SU-DHL-6 (cell line): Measurements from ENCODE around the gene ACER1.
"Not testable (repeated sequence)": the region's sequence is repeated elsewhere in the genome, so short reads cannot be mapped to it uniquely, and the experiment has no call there.

Experiments used
- H2AFZ ChIP-seq: fragments of 200-600 bp; sonication (generic); 2 replicates; pipeline ENCODE4 v1.6.1; 2014; ENCODE audit warnings: low read depth, mild to moderate bottlenecking, moderate library complexity, mixed read lengths, antibody characterized with exemption, low read length; ENCODE audit not compliant: severe bottlenecking
- H3F3A ChIP-seq: fragments of 200-600 bp; shearing (Covaris generic); 2 replicates; pipeline ENCODE4 v1.6.0; 2016; ENCODE audit warnings: antibody characterized with exemption, mild to moderate bottlenecking; ENCODE audit not compliant: insufficient read depth
- H3K27ac ChIP-seq: fragments of 200-600 bp; sonication (generic); 2 replicates; pipeline ENCODE4 v1.5.1; 2016; ENCODE audit warnings: low read depth, mild to moderate bottlenecking, low read length, moderate library complexity, mixed read lengths
- H3K27me3 ChIP-seq: fragments of 200-600 bp; sonication (generic), shearing (Covaris generic); 2 replicates; pipeline ENCODE4 v1.6.0; 2014; ENCODE audit warnings: mild to moderate bottlenecking, low read length
- H3K36me3 ChIP-seq: fragments of 200-600 bp; sonication (generic); 2 replicates; pipeline ENCODE4 v1.6.1; 2014; ENCODE audit warnings: mild to moderate bottlenecking, low read length, mixed read lengths
- H3K4me2 ChIP-seq: fragments of 300-600, 200-600 bp; shearing (Covaris generic), sonication (generic); 2 replicates; pipeline ENCODE4 v1.6.0; 2014; ENCODE audit warnings: low read length, low read depth, mild to moderate bottlenecking; ENCODE audit not compliant: poor library complexity, severe bottlenecking
- H3K4me3 ChIP-seq: fragments of 200-600 bp; sonication (generic); 2 replicates; pipeline ENCODE4 v1.5.1; 2014; ENCODE audit warnings: antibody characterized with exemption, low read length, mild to moderate bottlenecking, mixed read lengths; ENCODE audit not compliant: insufficient read depth, poor library complexity, severe bottlenecking
- H3K79me2 ChIP-seq: fragments of 200-600 bp; sonication (generic); 2 replicates; pipeline ENCODE4 v1.6.1; 2014; ENCODE audit warnings: mild to moderate bottlenecking, low read length, moderate library complexity; ENCODE audit not compliant: insufficient read depth
- H3K9ac ChIP-seq: fragments of 200-600 bp; sonication (generic); 2 replicates; pipeline ENCODE4 v1.7.0; 2014; ENCODE audit warnings: mild to moderate bottlenecking, low read length
- H3K9me2 ChIP-seq: fragments of 200-600 bp; sonication (generic); replicated peaks from 2 replicates; pipeline ENCODE4 v1.6.1; 2014; ENCODE audit warnings: low read length; ENCODE audit not compliant: insufficient read depth
- H3K9me3 ChIP-seq: fragments of 200-600 bp; sonication (generic); 2 replicates; pipeline ENCODE4 v1.6.1; 2014; ENCODE audit warnings: low read length, mixed read lengths; ENCODE audit not compliant: insufficient read depth
- H4K20me1 ChIP-seq: fragments of 200-600 bp; sonication (generic); 2 replicates; pipeline ENCODE4 v1.6.1; 2014; ENCODE audit warnings: low read depth, mild to moderate bottlenecking, antibody characterized with exemption, low read length, moderate library complexity, mixed read lengths
- CTCF ChIP-seq: fragments of 200-600 bp; sonication (generic); IDR thresholded peaks from one replicate; pipeline ENCODE4 v1.5.1; 2017; ENCODE audit warnings: antibody characterized with exemption, mild to moderate bottlenecking, low read length, moderate library complexity; ENCODE audit not compliant: insufficient read depth, poor library complexity, severe bottlenecking
- EZH2phosphoT487 ChIP-seq: fragments of 200-600 bp; sonication (generic), shearing (Covaris generic); conservative IDR thresholded peaks from 2 replicates; pipeline ENCODE4 v1.6.1; 2018; ENCODE audit warnings: mild to moderate bottlenecking, antibody characterized with exemption, low read length, moderate library complexity, mixed read lengths

The ACER1 gene

GRCh38 chr19:6358003-6358402, 24.6 kb upstream of the ACER1 start:
- H3K79me2 ChIP-seq: peaks cover 10% of the 10 kb centered on the region; the same call in 1 of the 2 replicates
- H3K4me2 ChIP-seq: no peak overlapping the region
- no peaks in the 10 kb centered on the region for H3K36me3 ChIP-seq
- H3K9me3 ChIP-seq: no peaks in the 10 kb centered on the region
- no peak overlapping the region for H3K4me3 ChIP-seq
- H3K9me2 ChIP-seq: no peaks in the 10 kb centered on the region
- no peaks in the 10 kb centered on the region for H3K27me3 ChIP-seq
- H3K9ac ChIP-seq: no peak overlapping the region
- H3F3A ChIP-seq: no peaks in the 10 kb centered on the region
- TF ChIP-seq CTCF (no peak), EZH2phosphoT487 (no peak)
- H2AFZ ChIP-seq: no peak overlapping the region
- no peak overlapping the region for H3K27ac ChIP-seq
- H4K20me1 ChIP-seq: no peaks in the 10 kb centered on the region

- H3K4me3 ChIP-seq: no peak overlapping the region
- H3K36me3 ChIP-seq: no peaks in the 10 kb centered on the region
- H2AFZ ChIP-seq: no peak overlapping the region
- no peaks in the 10 kb centered on the region for H3F3A ChIP-seq
- H3K27me3 ChIP-seq: no peaks in the 10 kb centered on the region
- no peaks in the 10 kb centered on the region for H3K9me2 ChIP-seq
- no peaks in the 10 kb centered on the region for H4K20me1 ChIP-seq
- peaks cover 6% of the 10 kb centered on the region; the same call in 1 of the 2 replicates for H3K79me2 ChIP-seq
- no peak overlapping the region for H3K9ac ChIP-seq
- no peak overlapping the region for H3K4me2 ChIP-seq
- TF ChIP-seq EZH2phosphoT487: no peak
- no peak for TF ChIP-seq CTCF
- H3K9me3 ChIP-seq: no peaks in the 10 kb centered on the region
- no peak overlapping the region for H3K27ac ChIP-seq
Measured at GRCh38 chr19:6357174-6357573, 23.8 kb upstream of the ACER1 start.

- not testable (repeated sequence) for H3K79me2 ChIP-seq, H3K4me2 ChIP-seq, H3K36me3 ChIP-seq, H3K27ac ChIP-seq, H2AFZ ChIP-seq, H4K20me1 ChIP-seq, H3F3A ChIP-seq, H3K27me3 ChIP-seq, H3K9me3 ChIP-seq, H3K9me2 ChIP-seq, H3K9ac ChIP-seq, H3K4me3 ChIP-seq
Measured at GRCh38 chr19:6355321-6356040, 22.1 kb upstream of the ACER1 start.

- Histone ChIP-seq H3K9me3 (no peaks in the 10 kb centered on the region), H3K36me3 (no peaks in the 10 kb centered on the region), H3K9ac (no peak overlapping the region), H3K27ac (no peak overlapping the region), H4K20me1 (no peaks in the 10 kb centered on the region), H3K79me2 (no peaks in the 10 kb centered on the region), H3K9me2 (no peaks in the 10 kb centered on the region), H2AFZ (no peak overlapping the region), H3K27me3 (no peaks in the 10 kb centered on the region), H3K4me3 (no peak overlapping the region), H3F3A (no peaks in the 10 kb centered on the region), H3K4me2 (no peak overlapping the region)
- peak; percentile 40 for TF ChIP-seq CTCF
- no peak for TF ChIP-seq EZH2phosphoT487
Measured at GRCh38 chr19:6354098-6354674, 20.8 kb upstream of the ACER1 start.
